Stimulated activated CD4-positive, alpha-beta T cell treated with anti-CD3 and anti-CD28 coated beads, TNF-alpha, amount 100 ng/mL, for 1 hour (primary cell): ENCODE data around the gene FAIM2.

ENCODE experiments used
- DNase-seq, 3 donors: peaks; one replicate each; pipeline ENCODE4 v3.0.0-alpha.2; 2020; ENCODE audit warnings: low read depth in 3 of 3, low spot score in 1 of 3

FAIM2 gene

GRCh38 chr12:49939707-49940106 lies 36.0 kb upstream of the FAIM2 start:
- no peak for DNase-seq

- no peak for DNase-seq
These were observed 35.6 kb upstream of the FAIM2 start for GRCh38 chr12:49939307-49939706.

- no peak for DNase-seq
These were observed 34.1 kb upstream of the FAIM2 start for GRCh38 chr12:49937639-49938300.

GRCh38 chr12:49936925-49937324 lies 33.2 kb upstream of the FAIM2 start:
- no peak for DNase-seq

- no peak for DNase-seq
These were observed 30.8 kb upstream of the FAIM2 start for GRCh38 chr12:49934505-49934904.

GRCh38 chr12:49933796-49934195 lies 30.1 kb upstream of the FAIM2 start:
- no peak for DNase-seq

- no peak for DNase-seq
These were observed 28.9 kb upstream of the FAIM2 start for GRCh38 chr12:49932533-49933130.

- no peak for DNase-seq
These were observed 28.3 kb upstream of the FAIM2 start for GRCh38 chr12:49932023-49932422.

GRCh38 chr12:49930515-49931288 lies 27.0 kb upstream of the FAIM2 start:
- DNase-seq = no peak

GRCh38 chr12:49929581-49929980 lies 25.9 kb upstream of the FAIM2 start:
- no peak for DNase-seq

- no peak for DNase-seq
These were observed 24.8 kb upstream of the FAIM2 start for GRCh38 chr12:49928471-49928870.

GRCh38 chr12:49925433-49926204 lies 21.9 kb upstream of the FAIM2 start:
- DNase-seq = no peak

GRCh38 chr12:49924628-49925246 lies 21.0 kb upstream of the FAIM2 start:
- DNase-seq = no peak

- DNase-seq = no peak
These were observed 20.3 kb upstream of the FAIM2 start for GRCh38 chr12:49923880-49924556.

- DNase-seq = no peak
These were observed 19.4 kb upstream of the FAIM2 start for GRCh38 chr12:49923035-49923644.

- no peak for DNase-seq
These were observed 18.8 kb upstream of the FAIM2 start for GRCh38 chr12:49922349-49923034.

- no peak for DNase-seq
These were observed 18.2 kb upstream of the FAIM2 start for GRCh38 chr12:49921936-49922335.

- no peak for DNase-seq
These were observed 17.6 kb upstream of the FAIM2 start for GRCh38 chr12:49921299-49921698.

- DNase-seq = no peak
These were observed 17.2 kb upstream of the FAIM2 start for GRCh38 chr12:49920915-49921286.
